Spleen (tissue), 11 donors: ENCODE results near the gene IKZF3. TPM values are rescaled to one million over a fixed set of nuclear protein-coding genes. Genes with fewer than 3 reads are reported as not detected.
A peak's percentile ranks its signal among the peaks of the same experiment; 100 is the strongest.

Experiments used
- DNase-seq: peaks from one replicate; pipeline ENCODE4 v3.0.0-alpha.2; 2020
- H3K27ac ChIP-seq, 8 donors: fragments of 200-600 bp; sonication (generic) in 7 of 8; 1 replicate in 4 of 8; 2 replicates in 4 of 8; pipeline versions ENCODE4 v1.5.0 to v1.8.0; 2016 to 2021; ENCODE audit warnings: inconsistent platforms in 4 of 8, mild to moderate bottlenecking in 4 of 8, moderate library complexity in 1 of 8
- H3K27me3 ChIP-seq, 7 donors: fragments of 200-600 bp; sonication (generic) in 6 of 7; replicated peaks in 1 of 7; 1 replicate in 4 of 7; 2 replicates in 3 of 7; pipeline versions ENCODE4 v1.5.0 to v1.8.0; 2016 to 2021; ENCODE audit warnings: inconsistent platforms in 3 of 7, mild to moderate bottlenecking in 1 of 7
- H3K36me3 ChIP-seq, 6 donors: fragments of 200-600 bp; sonication (generic) in 5 of 6; 1 replicate in 4 of 6; 2 replicates in 2 of 6; pipeline versions ENCODE4 v1.5.0 to v1.8.0; 2016 to 2021; ENCODE audit warnings: inconsistent platforms in 2 of 6
- H3K4me1 ChIP-seq, 6 donors: fragments of 200-600 bp; sonication (generic) in 5 of 6; 1 replicate in 3 of 6; 2 replicates in 3 of 6; pipeline versions ENCODE4 v1.5.0 to v1.8.0; 2016 to 2021; ENCODE audit warnings: inconsistent platforms in 3 of 6
- H3K4me3 ChIP-seq, 8 donors: fragments of 200-600 bp; sonication (generic) in 7 of 8; 1 replicate in 4 of 8; 2 replicates in 4 of 8; pipeline versions ENCODE4 v1.5.0 to v1.8.0; 2016 to 2021; ENCODE audit warnings: inconsistent platforms in 4 of 8, mild to moderate bottlenecking in 4 of 8, moderate library complexity in 2 of 8
- H3K9me3 ChIP-seq, 8 donors: fragments of 200-600 bp; sonication (generic) in 7 of 8; 1 replicate in 4 of 8; 2 replicates in 4 of 8; pipeline versions ENCODE4 v1.5.0 to v1.8.0; 2016 to 2021; ENCODE audit warnings: inconsistent platforms in 4 of 8
- POLR2A ChIP-seq, 3 donors: fragments of 450-650 bp; IDR thresholded peaks; one replicate each; pipeline ENCODE4 v1.5.1; 2017; ENCODE audit warnings: antibody characterized with exemption in 3 of 3, mild to moderate bottlenecking in 1 of 3
- POLR2AphosphoS5 ChIP-seq, 3 donors: sonication (generic); formaldehyde crosslinking; IDR thresholded peaks; one replicate each; pipeline ENCODE4 v1.5.1; 2017; ENCODE audit warnings: antibody characterized with exemption in 3 of 3
- WGBS, 5 donors: extraction: QIAGEN DNeasy Blood & Tissue Kit in 3 of 5; methylation state at CpG; one replicate each; pipeline versions ENCODE4 v1.1.5 to v1.1.7; 2013 to 2018; 5-methylcytosine and 5-hydroxymethylcytosine counted together
- intact Hi-C: fragments of 100-400 bp; cut with DNase I; formaldehyde crosslinking; loops from one replicate; pipeline ENCODE4 v1.15.0; 2023; ENCODE audit warnings: low total_unique reads
- polyA plus RNA-seq, 3 donors: library from polyadenylated mRNA; stranded (reverse); fragments of 200-250 nt; gene quantifications; one replicate each; pipeline ENCODE4 v1.2.1, GENCODE V29; 2013
- total RNA-seq, 7 donors: library from RNA; depleted of rRNA in 3 of 7; stranded (reverse); fragments of >200 nt in 3 of 7; fragmentation: NEBNext Ultra II Directional in 4 of 7; extraction: Animal tissue kit (Norgen Biotek cat#: 25700) in 4 of 7; gene quantifications; one replicate each; pipeline versions ENCODE4 v1.1.0 to v1.2.1, GENCODE V29; 2016 to 2021
- TF ChIP-seq, protein P1 (sequence below), 11 experiments: fragments of 200-600 bp in 7 of 11; fragments of 450-650 bp in 4 of 11; sonication (generic) in 4 of 11; IDR thresholded peaks in 8 of 11; conservative IDR thresholded peaks in 3 of 11; 1 replicate in 7 of 11; 2 replicates in 4 of 11; pipeline versions ENCODE4 v1.4.0 to v1.8.0; 2016 to 2021; ENCODE audit warnings: antibody characterized with exemption in 11 of 11, inconsistent platforms in 4 of 11, mild to moderate bottlenecking in 1 of 11
- donor health status: healthy with polysubstance abuse.
- donor health status: DM: no; HTN: no; CAD: no; lungs with moderate emphysema.
- donor health status: DM: no; HTN: no; CAD: no.
- donor health status: Bipolar disorder and iron deficiency.
- donor health status: healthy.
- donor health status: DM: no; HTN: no; CAD: no.
- donor health status: DM: yes; HTN: yes; CAD: no.

IKZF3 gene
- total and polyA plus RNA-seq, 10 donors, result 17.5 to 132 (median 84.1) TPM

DNA sequence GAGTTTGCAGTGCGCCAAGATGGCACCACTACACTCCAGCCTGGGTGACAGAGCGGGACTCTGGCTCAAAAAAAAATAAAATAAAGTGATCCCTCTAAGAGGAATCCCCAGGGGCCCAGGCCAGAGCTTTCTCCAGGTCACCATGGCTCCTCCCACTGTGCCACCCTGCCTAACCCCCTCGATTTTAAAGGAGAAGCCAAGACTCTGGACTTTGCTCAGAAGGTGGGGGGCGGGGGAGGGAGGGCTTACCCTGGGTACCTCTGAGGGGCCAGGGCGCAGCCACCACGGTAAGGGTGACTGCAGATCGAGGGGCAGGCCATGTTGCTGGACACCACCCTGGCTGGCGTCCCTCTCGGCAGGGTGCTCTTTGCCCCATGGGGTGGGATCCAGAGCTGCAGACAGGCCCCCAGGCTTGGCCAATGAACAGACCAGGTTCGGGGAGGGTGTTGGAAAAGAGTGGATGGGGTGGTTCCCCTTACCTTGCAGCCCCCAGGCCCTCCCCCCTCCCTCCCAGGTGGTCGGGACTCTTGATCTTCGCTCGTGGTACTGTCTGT lies 126.8 kb downstream of the IKZF3 start:
- Histone ChIP-seq H3K27ac (no peak overlapping the region), H3K9me3 (no peaks in the 10 kb centered on the region), H3K27me3 (peaks cover 3 to 66% (median 41%) of the 10 kb centered on the region in 7 donors), H3K4me1 (peaks cover 7 to 43% (median 31%) of the 10 kb centered on the region in 6 donors), H3K36me3 (no peaks in the 10 kb centered on the region), H3K4me3 (peak overlapping the region in 5 of 8 donors; percentile 10 to 59 (median 17))
- TF ChIP-seq, protein P1, sequence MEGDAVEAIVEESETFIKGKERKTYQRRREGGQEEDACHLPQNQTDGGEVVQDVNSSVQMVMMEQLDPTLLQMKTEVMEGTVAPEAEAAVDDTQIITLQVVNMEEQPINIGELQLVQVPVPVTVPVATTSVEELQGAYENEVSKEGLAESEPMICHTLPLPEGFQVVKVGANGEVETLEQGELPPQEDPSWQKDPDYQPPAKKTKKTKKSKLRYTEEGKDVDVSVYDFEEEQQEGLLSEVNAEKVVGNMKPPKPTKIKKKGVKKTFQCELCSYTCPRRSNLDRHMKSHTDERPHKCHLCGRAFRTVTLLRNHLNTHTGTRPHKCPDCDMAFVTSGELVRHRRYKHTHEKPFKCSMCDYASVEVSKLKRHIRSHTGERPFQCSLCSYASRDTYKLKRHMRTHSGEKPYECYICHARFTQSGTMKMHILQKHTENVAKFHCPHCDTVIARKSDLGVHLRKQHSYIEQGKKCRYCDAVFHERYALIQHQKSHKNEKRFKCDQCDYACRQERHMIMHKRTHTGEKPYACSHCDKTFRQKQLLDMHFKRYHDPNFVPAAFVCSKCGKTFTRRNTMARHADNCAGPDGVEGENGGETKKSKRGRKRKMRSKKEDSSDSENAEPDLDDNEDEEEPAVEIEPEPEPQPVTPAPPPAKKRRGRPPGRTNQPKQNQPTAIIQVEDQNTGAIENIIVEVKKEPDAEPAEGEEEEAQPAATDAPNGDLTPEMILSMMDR (IDR thresholded peaks at IDR 0.05 in 8 of 11, conservative IDR thresholded peaks at IDR 0.05 in 3 of 11), result no peak
- no peak for TF ChIP-seq POLR2A (IDR thresholded peaks at IDR 0.05)
- TF ChIP-seq POLR2AphosphoS5 (IDR thresholded peaks at IDR 0.05), result no peak
- 60 to 74% (median 61%) methylated on average over 7 to 13 of the region's 13 CpGs for WGBS, 5 donors
- DNase-seq, result peak; percentile 72
- intact Hi-C loops, result no loop called here

- intact Hi-C loops, result no loop called here
- Histone ChIP-seq H3K36me3 (no peaks in the 10 kb centered on the region), H3K9me3 (no peaks in the 10 kb centered on the region), H3K27ac (no peak overlapping the region), H3K4me3 (no peak overlapping the region), H3K27me3 (peaks cover 3 to 60% (median 41%) of the 10 kb centered on the region in 7 donors), H3K4me1 (peaks cover 7 to 43% (median 31%) of the 10 kb centered on the region in 6 donors)
- TF ChIP-seq POLR2A (IDR thresholded peaks at IDR 0.05) (no peak), POLR2AphosphoS5 (IDR thresholded peaks at IDR 0.05) (no peak)
- TF ChIP-seq, protein P1 (IDR thresholded peaks at IDR 0.05 in 8 of 11, conservative IDR thresholded peaks at IDR 0.05 in 3 of 11), result no peak
- DNase-seq, result no peak
- WGBS, 5 donors, result 73 to 82% (median 81%) methylated on average over 10 of the region's 10 CpGs
Observed at GRCh38 chr17:39736319-39737165, 127.6 kb downstream of the IKZF3 start.

DNA sequence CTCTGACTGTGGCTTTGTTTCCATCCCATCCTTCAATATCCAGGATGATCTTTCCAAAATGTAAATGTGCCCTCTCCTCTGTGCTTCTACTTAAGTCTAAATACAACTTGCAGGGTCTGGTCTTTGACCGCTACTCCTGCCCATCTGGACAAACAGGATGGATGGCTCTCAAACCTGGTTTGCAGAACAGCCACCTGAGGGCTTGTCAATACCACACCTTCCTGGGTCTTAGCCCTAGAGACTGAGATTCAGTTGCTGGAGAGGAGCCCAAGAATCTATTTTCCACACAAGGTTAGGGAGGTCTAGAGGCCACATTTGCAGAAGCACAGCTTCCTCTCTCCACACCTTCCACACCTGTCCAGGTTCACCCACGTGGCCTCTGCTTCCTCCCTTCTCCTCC lies 128.2 kb downstream of the IKZF3 start:
- Histone ChIP-seq H3K4me1 (peaks cover 7 to 39% (median 32%) of the 10 kb centered on the region in 6 donors), H3K9me3 (no peaks in the 10 kb centered on the region), H3K27ac (no peak overlapping the region), H3K36me3 (no peaks in the 10 kb centered on the region), H3K4me3 (no peak overlapping the region), H3K27me3 (peaks cover 3 to 54% (median 41%) of the 10 kb centered on the region in 7 donors)
- intact Hi-C loops, result no loop called here
- TF ChIP-seq POLR2A (IDR thresholded peaks at IDR 0.05), result no peak
- TF ChIP-seq, protein P1 (IDR thresholded peaks at IDR 0.05 in 8 of 11, conservative IDR thresholded peaks at IDR 0.05 in 3 of 11), result no peak
- TF ChIP-seq POLR2AphosphoS5 (IDR thresholded peaks at IDR 0.05), result no peak
- no peak for DNase-seq
- WGBS, 5 donors, result 54 to 71% (median 64%) methylated on average over 2 of the region's 2 CpGs

DNA sequence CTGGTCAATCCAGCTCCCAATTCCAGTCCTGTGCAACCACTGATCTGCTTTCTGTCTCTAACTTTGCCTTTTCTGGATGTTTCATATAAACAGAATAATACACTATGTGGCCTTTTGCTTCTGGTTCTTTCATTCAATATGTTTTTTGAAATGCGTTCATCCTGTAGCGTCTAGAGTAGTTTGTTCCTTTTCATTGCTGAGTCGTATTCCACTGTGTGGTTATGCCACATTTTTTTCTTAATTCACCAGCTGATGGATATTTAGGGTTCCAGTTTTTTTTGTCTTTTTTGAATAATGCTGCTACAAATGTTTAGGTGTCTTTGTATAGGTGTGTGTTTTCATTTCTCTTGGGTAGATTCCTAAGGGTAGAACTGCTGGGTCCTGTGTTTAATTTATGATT lies 131.5 kb downstream of the IKZF3 start:
- TF ChIP-seq POLR2A (IDR thresholded peaks at IDR 0.05) (no peak), POLR2AphosphoS5 (IDR thresholded peaks at IDR 0.05) (no peak)
- TF ChIP-seq, protein P1 (IDR thresholded peaks at IDR 0.05 in 8 of 11, conservative IDR thresholded peaks at IDR 0.05 in 3 of 11), result no peak
- Histone ChIP-seq H3K27ac (no peak overlapping the region), H3K9me3 (no peaks in the 10 kb centered on the region), H3K4me1 (peaks cover 7 to 36% (median 21%) of the 10 kb centered on the region in 6 donors), H3K4me3 (no peak overlapping the region), H3K27me3 (peaks cover under 1 to 21% (median 12%) of the 10 kb centered on the region in 7 donors), H3K36me3 (peaks cover 0 to 20% (median 17%) of the 10 kb centered on the region in 6 donors)
- intact Hi-C loops, result no loop called here
- no peak for DNase-seq
- WGBS, 5 donors, result 95 to 98% (median 97%) methylated on average over 3 of the region's 3 CpGs
